Left kidney (tissue), 2 donors: ENCODE results near the gene WWP2. TPM values are rescaled to one million over a fixed set of nuclear protein-coding genes. Genes with fewer than 3 reads are reported as not detected.
"Not testable (repeated sequence)": the region's sequence is repeated elsewhere in the genome, so short reads cannot be mapped to it uniquely, and the experiment has no call there.

ENCODE experiments used
- DNase-seq: peaks from one replicate; pipeline ENCODE4 v3.0.0-alpha.2; 2013
- polyA plus RNA-seq: library from polyadenylated mRNA; unstranded; fragments of 120-200 nt; gene quantifications from one replicate; pipeline ENCODE4 v1.2.1, GENCODE V29; 2013; ENCODE audit not compliant: insufficient read length

Gene WWP2
- polyA plus RNA-seq, 1 donor = 46.2 TPM

DNA sequence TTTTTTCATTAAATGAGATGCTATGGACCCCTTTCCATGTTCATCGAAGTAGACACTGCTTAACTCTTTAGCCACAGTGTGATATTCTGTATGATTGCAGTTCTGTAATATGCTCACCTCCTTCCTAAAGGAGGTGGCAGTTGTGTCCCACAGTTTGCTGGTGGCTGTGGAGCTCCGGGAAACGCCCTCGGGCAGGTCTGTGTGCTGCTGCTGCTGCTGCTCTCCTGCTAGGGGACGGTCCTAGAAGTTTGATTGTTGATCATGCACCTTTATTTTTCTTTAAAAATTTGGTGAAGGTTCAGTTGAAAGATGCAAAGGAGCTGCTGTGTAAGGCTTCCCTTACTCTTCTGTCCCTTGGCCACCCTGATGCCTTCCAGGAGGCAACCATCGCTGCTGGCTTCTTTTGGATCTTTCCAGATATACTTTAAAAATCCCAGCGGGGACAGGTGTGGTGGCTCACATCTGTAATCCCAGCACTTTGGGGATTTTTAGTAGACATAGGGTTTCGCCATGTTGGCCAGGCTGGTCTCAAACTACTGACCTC is 180.6 kb downstream of the WWP2 start:
- no peak for DNase-seq

DNA sequence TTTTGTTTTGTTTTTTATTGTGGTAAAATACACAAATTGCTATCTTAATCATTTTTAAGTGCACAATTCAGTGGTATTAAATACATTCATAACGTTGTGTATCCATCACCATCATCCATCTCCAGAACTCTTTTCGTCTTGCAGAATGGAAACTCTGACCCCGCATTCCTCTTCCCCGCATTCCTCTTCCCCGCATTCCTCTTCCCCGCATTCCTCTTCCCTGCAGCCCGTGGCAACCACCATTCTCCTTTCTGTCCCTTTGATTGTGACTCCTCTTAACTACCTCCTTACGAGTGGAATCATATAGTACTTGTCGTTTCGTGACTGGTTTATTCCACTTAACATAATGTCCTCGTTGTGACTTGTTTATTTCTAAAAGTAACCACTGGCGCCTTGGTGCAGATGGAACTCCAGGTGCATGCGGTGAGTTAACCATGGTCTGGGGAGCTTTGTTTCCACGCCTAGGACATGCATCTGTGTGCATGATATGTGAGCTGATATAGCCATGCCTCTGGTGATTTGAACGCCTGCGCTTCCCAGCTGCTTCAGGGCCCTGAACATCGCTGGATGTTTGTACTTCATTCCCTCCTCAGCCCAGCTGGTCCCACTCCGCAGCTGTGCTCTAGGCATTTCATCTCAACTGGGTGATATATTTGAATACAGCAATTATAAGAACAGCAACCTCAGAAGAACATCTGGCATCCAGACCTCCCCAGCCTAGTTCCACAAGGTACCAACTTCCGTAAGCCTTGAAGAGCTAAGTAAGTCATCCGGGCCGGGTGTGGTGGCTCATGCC is 181.3 kb downstream of the WWP2 start:
- not testable (repeated sequence) for DNase-seq

DNA sequence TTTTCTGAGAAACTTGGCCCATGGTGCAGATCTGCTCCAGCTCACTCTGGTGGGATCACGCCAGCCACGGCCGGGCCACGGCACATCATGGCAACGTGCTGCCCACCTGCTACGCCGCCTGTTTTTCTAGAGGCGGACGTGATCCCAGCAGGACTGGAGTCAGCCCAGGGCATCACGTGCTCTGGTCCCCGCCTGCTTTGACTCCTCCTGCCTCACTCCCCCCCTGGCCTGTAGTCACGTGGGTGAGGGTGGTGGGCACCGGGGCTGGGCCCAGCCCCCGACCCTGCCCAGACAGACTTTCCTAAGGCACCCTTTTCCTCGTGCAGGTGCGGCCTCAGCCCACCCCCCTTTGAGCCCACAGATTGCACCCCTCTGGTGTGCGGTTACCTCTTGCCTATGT is 188.3 kb downstream of the WWP2 start:
- not testable (repeated sequence) for DNase-seq

DNA sequence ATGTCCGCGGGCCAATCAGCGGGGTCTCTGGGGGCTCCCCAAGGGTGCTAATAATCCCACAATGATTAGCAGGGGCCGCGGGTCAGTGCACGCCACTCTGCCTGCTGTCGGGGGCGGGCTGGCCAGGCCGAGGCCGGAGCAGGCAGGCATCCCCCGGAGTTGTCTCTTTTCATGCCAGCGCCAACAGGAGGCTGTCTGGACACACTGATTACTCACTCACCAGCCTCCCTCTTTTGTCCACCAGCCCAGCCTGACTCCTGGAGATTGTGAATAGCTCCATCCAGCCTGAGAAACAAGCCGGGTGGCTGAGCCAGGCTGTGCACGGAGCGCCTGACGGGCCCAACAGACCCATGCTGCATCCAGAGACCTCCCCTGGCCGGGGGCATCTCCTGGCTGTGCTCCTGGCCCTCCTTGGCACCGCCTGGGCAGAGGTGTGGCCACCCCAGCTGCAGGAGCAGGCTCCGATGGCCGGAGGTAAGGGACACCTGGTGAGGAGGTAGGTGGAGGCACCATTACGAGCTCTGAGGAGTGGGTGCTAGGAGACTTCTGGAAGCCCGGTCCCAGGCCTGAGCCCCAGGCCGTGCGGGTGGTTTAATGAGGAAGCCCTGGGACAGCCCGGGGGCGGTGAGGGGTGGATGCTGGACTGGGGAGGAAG is 189.0 kb downstream of the WWP2 start, which contains the start of gene CLEC18A:
TSS of gene CLEC18A (plus strand) at position 318 of the 655 bp plus-strand sequence. CDS start at position 351, 33 bp downstream.
- DNase-seq = not testable (repeated sequence)

DNA sequence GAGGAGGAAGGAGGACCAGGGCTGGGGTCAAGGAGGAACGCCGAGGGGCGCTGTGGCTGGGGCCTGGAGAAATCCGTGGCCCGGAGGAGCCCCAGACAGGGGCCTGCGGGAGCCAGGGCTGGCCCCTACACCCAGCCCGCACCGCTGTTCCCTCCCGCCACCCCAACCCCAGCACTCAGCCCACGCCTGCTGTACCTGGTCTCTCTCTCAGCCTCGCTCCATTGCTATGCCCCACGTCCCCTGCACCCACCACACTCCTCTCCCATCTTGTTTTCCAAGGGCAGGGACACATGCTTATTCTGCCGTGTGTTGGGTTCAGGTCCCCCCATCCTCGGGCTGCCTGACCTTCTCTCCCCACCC is 189.5 kb downstream of the WWP2 start:
- DNase-seq = not testable (repeated sequence)

DNA sequence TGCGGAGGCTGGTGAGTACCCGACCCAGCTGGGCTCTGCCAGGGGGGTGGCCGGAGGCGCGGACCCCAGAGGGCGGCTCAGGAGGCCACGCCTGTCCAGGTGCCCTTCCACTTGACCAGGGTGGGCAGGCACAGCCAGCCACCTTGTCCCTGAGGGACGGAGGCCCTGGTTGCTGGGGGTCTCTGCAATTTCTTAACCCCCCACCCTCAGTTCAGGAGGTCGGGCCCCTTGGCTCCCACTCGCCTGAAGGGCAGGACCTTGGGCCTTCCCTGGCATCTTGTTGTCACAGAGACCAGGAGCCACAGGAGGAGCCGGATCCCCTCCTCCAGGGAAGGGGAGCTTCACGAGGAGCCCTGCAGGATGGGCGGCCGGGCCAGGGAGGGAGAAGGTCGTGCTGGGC is 190.0 kb downstream of the WWP2 start:
- DNase-seq = not testable (repeated sequence)

DNA sequence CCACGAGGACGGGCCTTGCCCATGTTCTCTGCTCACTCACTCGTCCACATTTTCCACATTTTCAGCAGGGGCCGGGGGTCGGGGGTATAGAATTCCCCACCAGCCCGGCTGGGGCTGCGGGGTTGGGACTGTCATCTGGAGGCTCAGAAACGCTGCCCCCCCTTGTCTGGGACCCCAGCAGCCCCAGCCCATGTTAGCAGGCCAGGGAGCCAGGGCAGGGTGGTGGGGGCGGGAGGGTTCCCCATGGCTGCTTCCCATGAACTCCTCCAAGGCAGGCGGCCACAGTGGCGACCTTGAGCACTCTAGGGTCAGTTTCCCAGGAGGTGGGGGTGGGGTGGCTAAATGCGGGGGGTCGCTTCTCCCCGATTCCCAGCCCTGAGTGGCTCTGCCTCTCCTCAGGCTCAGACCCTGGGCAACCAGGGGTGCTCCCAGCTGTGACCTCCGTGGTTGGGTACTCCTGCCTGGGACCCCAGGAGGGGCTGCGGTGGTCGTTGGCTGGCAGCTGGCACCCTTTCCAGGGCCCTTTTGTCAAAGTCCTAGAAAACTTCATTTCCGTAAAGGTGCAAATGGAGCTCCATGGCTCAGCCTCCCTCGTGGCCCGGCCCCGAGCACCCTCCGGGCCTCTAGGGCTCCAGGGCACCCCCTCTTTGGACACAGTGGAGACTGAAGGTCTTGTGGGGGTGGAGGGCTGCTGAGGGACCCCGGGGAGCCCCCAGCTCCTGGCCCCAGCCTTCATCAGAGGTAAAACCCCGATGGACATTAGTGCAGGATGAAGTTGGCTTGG is 190.6 kb downstream of the WWP2 start:
- DNase-seq = not testable (repeated sequence)

DNA sequence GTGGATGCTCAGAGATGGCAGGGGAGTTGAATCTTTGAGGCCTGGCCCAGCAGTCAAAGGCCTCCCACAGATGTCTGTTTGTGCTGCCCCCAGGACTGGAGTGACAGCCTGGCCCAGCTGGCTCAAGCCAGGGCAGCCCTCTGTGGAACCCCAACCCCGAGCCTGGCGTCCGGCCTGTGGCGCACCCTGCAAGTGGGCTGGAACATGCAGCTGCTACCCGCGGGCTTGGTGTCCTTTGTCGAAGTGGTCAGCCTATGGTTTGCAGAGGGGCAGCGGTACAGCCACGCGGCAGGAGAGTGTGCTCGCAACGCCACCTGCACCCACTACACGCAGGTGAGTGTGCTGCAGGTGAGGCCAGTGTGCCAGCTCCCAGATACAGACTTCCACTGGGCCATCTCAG is 192.1 kb downstream of the WWP2 start:
- not testable (repeated sequence) for DNase-seq

DNA sequence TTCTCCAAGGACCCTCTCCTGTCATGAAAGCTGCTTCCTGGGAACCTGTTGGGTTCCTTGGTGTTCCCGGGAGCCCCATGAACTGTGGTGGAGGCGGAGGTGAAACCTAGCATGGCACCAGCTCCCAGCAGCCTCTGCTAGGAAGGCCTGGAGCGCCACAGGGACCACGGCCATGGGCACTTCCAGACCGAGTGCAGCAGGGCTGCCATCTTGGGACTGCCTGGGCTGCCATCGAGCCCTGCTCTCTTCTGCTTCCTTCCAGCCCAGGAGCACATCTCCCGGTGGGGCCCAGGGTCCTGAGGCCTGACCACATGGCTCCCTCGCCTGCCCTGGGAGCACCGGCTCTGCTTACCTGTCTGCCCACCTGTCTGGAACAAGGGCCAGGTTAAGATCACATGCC is 201.2 kb downstream of the WWP2 start:
- not testable (repeated sequence) for DNase-seq

DNA sequence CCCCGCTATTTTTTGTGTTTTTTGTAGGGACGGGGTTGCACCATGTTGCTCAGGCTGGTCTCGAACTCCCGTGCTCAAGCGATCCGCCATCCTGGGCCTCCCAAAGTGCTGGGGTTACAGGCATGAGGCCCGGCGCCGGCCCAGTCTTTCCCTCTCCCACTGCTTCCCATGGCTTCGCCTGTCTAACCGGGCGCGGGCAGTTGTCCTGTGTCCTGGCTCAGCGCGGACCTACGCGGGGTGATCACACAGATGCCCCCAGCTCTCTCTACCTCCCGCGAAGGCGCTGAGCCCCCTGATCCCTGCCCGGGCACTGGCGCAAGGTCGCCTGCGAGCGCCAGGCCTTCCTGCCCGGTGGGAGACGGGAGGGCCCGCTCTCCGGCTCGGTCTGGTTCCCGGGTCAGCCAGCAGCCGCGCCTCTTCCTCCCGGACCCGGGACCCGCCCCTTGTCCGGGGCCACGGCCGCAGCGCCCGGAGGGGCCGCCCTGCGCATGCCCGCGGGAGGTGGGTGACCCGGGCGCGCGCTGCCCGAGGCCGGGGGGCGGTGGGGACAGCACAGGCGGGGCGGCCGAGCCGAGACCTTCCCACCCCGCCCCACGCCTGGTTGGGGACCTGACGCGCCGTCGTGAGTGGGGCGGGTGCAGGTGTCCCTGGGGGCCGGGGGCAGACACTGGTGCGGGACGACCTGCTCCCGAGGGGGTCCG is 203.0 kb downstream of the WWP2 start:
- DNase-seq = peak; percentile 37

DNA sequence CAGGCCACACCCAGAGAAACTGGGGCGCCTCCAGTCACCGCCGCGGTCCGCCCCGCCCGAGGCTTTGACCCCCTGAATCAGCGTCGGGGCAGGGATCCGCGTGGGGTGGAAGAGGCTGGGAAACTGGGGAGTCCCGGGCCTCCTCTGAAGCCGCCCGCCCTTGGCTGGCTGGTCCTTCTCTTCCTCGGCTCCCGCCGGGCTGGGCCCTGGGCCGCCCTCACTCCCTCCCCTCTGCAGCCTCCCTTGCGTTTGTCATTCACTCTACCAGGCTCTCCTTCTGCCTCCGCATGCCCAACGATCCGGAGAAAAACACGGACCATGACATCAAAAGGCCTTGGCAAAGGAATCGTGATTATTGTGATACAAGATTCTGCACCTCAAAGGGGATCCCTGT is 203.5 kb downstream of the WWP2 start:
- not testable (repeated sequence) for DNase-seq

DNA sequence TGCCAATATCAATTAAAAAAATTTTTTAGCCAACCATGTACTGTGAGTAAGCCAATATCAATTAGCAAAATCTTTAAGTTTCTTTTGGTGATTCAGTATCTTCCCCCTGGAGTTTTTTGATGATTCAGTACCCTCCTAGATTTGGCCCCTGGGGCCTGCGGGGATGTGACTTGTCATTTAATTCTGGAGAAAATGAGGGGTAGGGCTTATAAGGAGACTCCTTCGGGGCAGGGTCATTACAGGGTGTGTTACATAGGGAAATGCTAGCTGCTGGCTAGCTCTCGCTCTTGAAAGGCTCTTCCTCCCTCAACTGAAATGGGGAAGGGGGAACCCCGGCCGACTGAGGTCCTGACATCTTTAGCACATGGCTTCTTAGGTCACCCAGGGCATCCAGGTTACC is 205.6 kb downstream of the WWP2 start:
- DNase-seq = not testable (repeated sequence)

DNA sequence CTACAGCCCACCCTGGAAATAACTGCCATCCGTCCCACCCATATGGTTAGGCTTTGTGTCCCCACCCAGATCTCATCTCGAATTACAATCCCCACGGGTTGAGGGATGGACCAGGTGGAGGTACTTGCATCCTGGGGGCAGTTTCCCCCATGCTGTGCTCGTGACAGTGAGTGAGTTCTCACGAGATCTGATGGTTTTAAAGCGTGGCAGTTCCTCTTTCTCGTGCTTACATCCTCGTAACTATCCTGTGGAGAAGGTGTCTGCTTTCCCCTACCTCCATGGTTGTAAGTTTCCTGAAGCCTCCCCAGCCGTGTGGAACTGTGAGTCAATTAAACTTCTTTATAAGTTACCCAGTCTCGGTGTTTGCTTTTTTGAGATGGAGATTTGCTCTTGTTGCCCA is 206.0 kb downstream of the WWP2 start:
- not testable (repeated sequence) for DNase-seq

DNA sequence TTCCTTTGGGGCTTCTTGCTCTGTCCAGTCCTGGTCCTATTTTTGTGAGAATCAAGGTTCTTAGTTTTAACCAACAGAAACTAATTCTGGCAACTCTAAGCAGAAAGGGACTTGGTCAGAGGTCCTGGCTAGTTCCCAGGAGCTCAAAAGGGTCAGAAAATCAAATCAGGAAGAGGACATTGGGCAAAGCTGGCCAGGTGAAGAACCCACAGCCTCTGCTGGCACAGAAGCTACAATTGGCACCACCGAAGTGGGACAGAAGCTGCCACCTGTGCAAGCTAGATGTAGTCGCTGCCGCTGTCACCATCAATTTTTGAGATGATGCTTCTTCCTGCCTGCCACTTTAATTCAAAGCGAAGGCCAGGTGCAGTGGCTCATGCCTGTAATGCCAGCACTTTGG is 207.5 kb downstream of the WWP2 start:
- DNase-seq = not testable (repeated sequence)

DNA sequence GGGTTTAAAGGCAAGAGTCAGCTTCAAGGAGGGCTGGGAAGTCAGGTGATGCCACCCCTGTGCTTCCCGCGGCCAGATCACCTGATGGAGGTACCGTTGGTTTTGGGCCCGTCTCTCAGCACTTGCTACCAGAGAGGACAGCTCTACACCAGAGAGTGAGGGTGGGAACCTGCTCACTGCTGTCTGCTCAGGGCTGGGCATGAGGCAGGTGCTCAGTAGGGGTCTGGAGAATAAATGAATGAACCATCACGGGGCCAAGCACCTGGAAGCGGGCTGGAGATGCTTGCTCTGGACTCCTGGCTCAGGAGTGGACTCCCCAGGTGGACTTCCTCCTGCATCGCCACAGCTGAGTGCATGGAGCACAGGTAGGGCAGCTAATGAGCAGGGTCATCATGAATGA is 210.0 kb downstream of the WWP2 start:
- DNase-seq = not testable (repeated sequence)

DNA sequence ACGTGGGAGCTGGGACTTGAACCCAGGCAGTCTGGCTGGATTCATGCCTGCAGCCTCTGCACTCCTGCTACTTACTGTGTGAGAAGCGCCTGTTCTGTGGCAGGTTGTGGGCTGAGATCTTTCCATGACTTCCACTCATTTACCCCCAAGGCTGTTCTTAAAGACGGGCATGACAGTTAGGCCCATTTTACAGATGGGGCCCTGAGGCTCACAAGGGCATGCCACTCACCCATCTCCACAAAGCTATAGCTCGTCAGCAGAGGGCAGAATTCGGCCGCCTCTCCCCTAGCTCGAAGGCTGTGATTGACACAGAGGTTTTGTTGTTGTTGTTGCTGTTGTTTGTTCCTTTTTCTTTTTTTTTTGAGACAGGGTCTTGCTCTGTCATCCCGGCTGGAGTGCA is 210.8 kb downstream of the WWP2 start:
- not testable (repeated sequence) for DNase-seq

DNA sequence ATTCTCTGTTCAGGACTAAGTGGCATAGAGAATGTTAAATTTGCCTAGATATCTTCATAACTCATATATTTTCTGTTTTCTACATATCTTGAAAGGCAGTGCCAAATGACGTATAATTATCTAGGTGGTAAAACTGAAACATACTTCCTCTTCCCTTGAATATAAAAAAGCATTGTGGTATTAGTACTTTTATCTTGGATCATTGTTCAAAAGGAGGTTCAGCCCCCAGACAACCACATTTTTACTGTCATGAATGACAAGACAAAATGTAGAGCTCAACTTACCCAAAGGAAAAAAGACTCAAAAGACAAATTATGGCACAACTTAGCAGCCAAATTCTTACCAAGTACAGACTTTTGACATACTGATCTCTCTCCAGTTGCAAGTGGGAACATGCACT is 223.1 kb downstream of the WWP2 start:
- not testable (repeated sequence) for DNase-seq
